HEK293 (cell line): ENCODE data around the gene APH1A.
A peak's percentile ranks its signal among the peaks of the same experiment; 100 is the strongest.

Experiments
- CTCF ChIA-PET: fragments of 350-600 bp; formaldehyde crosslinking; extraction: SDS; loops from one replicate; lab custom pipeline; 2021; ENCODE audit warnings: antibody characterized with exemption; lab: Yijun Ruan, JAX
- POLR2A ChIA-PET: fragments of 300-600 bp; formaldehyde crosslinking; extraction: SDS; loops from one replicate; lab custom pipeline; 2020; ENCODE audit warnings: antibody characterized with exemption, inconsistent platforms; lab: Yijun Ruan, JAX
- H3K27ac ChIP-seq: fragments of 200-500 bp; sonication (Bioruptor generic); 2 replicates; pipeline ENCODE4 v1.5.1; 2014; ENCODE audit warnings: low read depth, low read length, control low read depth, inconsistent platforms; ENCODE audit errors: extremely low read depth
- H3K36me3 ChIP-seq, 2 experiments: fragments of 200-500 bp in 1 of 2; sonication (Bioruptor generic) in 1 of 2; 1 replicate in 1 of 2; 2 replicates in 1 of 2; pipeline ENCODE4 v1.5.1; 2014 to 2017; ENCODE audit warnings: inconsistent platforms in 2 of 2, low read length in 2 of 2; ENCODE audit not compliant: control insufficient read depth in 2 of 2, insufficient read depth in 1 of 2
- H3K4me1 ChIP-seq: fragments of 200-500 bp; sonication (Bioruptor generic); 2 replicates; pipeline ENCODE4 v1.5.1; 2014; ENCODE audit warnings: mild to moderate bottlenecking, low read length, inconsistent platforms; ENCODE audit not compliant: control insufficient read depth, insufficient read depth
- H3K4me3 ChIP-seq: 2 replicates; pipeline ENCODE4 v1.5.1; 2011; ENCODE audit warnings: low read depth, mild to moderate bottlenecking, control low read depth, low read length, moderate library complexity
- H3K9me3 ChIP-seq: fragments of 200-500 bp; sonication (Bioruptor generic); 2 replicates; pipeline ENCODE4 v1.5.1; 2014; ENCODE audit warnings: low read depth, low read length, inconsistent platforms; ENCODE audit not compliant: control insufficient read depth, insufficient read depth
- BCL11B ChIP-seq: fragments of 450-650 bp; formaldehyde crosslinking; IDR thresholded peaks from 2 replicates; pipeline ENCODE4 v1.5.1; 2016; ENCODE audit warnings: low read depth, missing biosample characterization, missing genetic modification characterization
- KLF16 ChIP-seq: fragments of 450-650 bp; formaldehyde crosslinking; IDR thresholded peaks from 2 replicates; pipeline ENCODE4 v1.5.1; 2017; ENCODE audit warnings: missing biosample characterization, missing genetic modification characterization
- MEIS1 ChIP-seq: sonication (generic); formaldehyde crosslinking; IDR thresholded peaks from 2 replicates; pipeline ENCODE4 v1.8.1; 2022; ENCODE audit warnings: missing genetic modification reagents, mild to moderate bottlenecking, borderline replicate concordance
- PBX3 ChIP-seq: sonication (generic); formaldehyde crosslinking; IDR thresholded peaks from 2 replicates; pipeline ENCODE4 v1.8.1; 2022; ENCODE audit warnings: mild to moderate bottlenecking, moderate library complexity, missing genetic modification reagents
- PRDM2 ChIP-seq: fragments of 450-650 bp; formaldehyde crosslinking; IDR thresholded peaks from 2 replicates; pipeline ENCODE4 v1.5.1; 2016; ENCODE audit warnings: missing biosample characterization, missing genetic modification characterization, borderline replicate concordance
- SP7 ChIP-seq: fragments of 450-650 bp; formaldehyde crosslinking; IDR thresholded peaks from 2 replicates; pipeline ENCODE4 v1.5.1; 2016; ENCODE audit warnings: missing biosample characterization, missing genetic modification characterization
- TSHZ1 ChIP-seq: fragments of 450-650 bp; formaldehyde crosslinking; IDR thresholded peaks from 2 replicates; pipeline ENCODE4 v1.5.1; 2016; ENCODE audit warnings: missing biosample characterization, missing genetic modification characterization, borderline replicate concordance
- YY2 ChIP-seq: fragments of 450-650 bp; formaldehyde crosslinking; IDR thresholded peaks from 2 replicates; pipeline ENCODE4 v1.5.1; 2016; ENCODE audit warnings: missing biosample characterization, missing genetic modification characterization
- ZFP69B ChIP-seq: fragments of 450-650 bp; formaldehyde crosslinking; IDR thresholded peaks from 2 replicates; pipeline ENCODE4 v1.5.1; 2016; ENCODE audit warnings: missing biosample characterization, missing genetic modification characterization
- ZNF10 ChIP-seq: fragments of 450-650 bp; formaldehyde crosslinking; IDR thresholded peaks from 2 replicates; pipeline ENCODE4 v1.5.1; 2017; ENCODE audit warnings: missing biosample characterization, missing genetic modification characterization
- ZNF211 ChIP-seq: fragments of 450-650 bp; formaldehyde crosslinking; IDR thresholded peaks from 2 replicates; pipeline ENCODE4 v1.5.1; 2016; ENCODE audit warnings: low read depth, missing biosample characterization, missing genetic modification characterization
- ZNF302 ChIP-seq: fragments of 450-650 bp; formaldehyde crosslinking; IDR thresholded peaks from 2 replicates; pipeline ENCODE4 v1.5.1; 2016; ENCODE audit warnings: missing biosample characterization, missing genetic modification characterization, low read depth
- ZNF394 ChIP-seq: fragments of 450-650 bp; formaldehyde crosslinking; IDR thresholded peaks from 2 replicates; pipeline ENCODE4 v1.5.1; 2016; ENCODE audit warnings: missing biosample characterization, missing genetic modification characterization, mild to moderate bottlenecking, moderate library complexity, borderline replicate concordance
- ZNF707 ChIP-seq: fragments of 450-650 bp; formaldehyde crosslinking; IDR thresholded peaks from 2 replicates; pipeline ENCODE4 v1.5.1; 2016; ENCODE audit warnings: missing biosample characterization, missing genetic modification characterization
- TF ChIP-seq, protein P1 (sequence below): fragments of 450-650 bp; formaldehyde crosslinking; IDR thresholded peaks from 2 replicates; pipeline ENCODE4 v1.5.1; 2016; ENCODE audit warnings: missing biosample characterization, missing genetic modification characterization
- TF ChIP-seq, protein P2 (sequence below): fragments of 450-650 bp; IDR thresholded peaks from 2 replicates; pipeline ENCODE4 v1.5.1; 2018; ENCODE audit warnings: missing biosample characterization, mild to moderate bottlenecking, missing genetic modification characterization
- TF ChIP-seq, protein P3 (sequence below): fragments of 450-650 bp; formaldehyde crosslinking; IDR thresholded peaks from 2 replicates; pipeline ENCODE4 v1.5.1; 2016; ENCODE audit warnings: missing biosample characterization, missing genetic modification characterization

APH1A gene

DNA sequence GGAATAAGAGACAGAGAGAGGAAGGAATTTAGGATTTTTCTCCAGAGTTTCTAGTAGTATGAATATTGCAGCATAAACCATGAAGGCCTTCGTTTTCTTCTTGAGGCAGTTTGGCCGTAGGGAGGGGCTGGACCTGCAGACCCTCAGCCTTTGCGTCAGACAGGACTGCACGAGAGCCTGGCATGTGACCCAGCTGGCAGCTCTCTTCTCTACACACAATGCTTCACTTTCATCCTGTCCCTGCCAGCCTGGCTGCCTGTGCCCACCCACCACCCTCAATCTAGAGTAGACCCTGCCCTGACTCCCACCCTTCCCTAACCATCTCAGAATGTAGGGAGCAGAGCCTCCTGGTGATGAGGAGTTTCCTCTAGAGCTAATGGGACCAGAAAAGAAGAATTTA, 9.6 kb downstream of the APH1A start (continued):
- TF ChIP-seq, protein P1, sequence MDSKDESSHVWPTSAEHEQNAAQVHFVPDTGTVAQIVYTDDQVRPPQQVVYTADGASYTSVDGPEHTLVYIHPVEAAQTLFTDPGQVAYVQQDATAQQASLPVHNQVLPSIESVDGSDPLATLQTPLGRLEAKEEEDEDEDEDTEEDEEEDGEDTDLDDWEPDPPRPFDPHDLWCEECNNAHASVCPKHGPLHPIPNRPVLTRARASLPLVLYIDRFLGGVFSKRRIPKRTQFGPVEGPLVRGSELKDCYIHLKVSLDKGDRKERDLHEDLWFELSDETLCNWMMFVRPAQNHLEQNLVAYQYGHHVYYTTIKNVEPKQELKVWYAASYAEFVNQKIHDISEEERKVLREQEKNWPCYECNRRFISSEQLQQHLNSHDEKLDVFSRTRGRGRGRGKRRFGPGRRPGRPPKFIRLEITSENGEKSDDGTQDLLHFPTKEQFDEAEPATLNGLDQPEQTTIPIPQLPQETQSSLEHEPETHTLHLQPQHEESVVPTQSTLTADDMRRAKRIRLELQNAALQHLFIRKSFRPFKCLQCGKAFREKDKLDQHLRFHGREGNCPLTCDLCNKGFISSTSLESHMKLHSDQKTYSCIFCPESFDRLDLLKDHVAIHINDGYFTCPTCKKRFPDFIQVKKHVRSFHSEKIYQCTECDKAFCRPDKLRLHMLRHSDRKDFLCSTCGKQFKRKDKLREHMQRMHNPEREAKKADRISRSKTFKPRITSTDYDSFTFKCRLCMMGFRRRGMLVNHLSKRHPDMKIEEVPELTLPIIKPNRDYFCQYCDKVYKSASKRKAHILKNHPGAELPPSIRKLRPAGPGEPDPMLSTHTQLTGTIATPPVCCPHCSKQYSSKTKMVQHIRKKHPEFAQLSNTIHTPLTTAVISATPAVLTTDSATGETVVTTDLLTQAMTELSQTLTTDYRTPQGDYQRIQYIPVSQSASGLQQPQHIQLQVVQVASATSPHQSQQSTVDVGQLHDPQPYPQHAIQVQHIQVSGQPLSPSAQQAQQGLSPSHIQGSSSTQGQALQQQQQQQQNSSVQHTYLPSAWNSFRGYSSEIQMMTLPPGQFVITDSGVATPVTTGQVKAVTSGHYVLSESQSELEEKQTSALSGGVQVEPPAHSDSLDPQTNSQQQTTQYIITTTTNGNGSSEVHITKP (tag by site-specific recombination) = no peak
- TF ChIP-seq MEIS1 (no peak), BCL11B (tag by site-specific recombination) (no peak), PRDM2 (tag by site-specific recombination) (no peak), YY2 (tag by site-specific recombination) (no peak), PBX3 (no peak), ZNF302 (no peak), ZNF211 (no peak)
- TF ChIP-seq, protein P2, sequence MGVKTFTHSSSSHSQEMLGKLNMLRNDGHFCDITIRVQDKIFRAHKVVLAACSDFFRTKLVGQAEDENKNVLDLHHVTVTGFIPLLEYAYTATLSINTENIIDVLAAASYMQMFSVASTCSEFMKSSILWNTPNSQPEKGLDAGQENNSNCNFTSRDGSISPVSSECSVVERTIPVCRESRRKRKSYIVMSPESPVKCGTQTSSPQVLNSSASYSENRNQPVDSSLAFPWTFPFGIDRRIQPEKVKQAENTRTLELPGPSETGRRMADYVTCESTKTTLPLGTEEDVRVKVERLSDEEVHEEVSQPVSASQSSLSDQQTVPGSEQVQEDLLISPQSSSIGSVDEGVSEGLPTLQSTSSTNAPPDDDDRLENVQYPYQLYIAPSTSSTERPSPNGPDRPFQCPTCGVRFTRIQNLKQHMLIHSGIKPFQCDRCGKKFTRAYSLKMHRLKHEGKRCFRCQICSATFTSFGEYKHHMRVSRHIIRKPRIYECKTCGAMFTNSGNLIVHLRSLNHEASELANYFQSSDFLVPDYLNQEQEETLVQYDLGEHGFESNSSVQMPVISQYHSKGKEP (tag by site-specific recombination) = no peak

DNA sequence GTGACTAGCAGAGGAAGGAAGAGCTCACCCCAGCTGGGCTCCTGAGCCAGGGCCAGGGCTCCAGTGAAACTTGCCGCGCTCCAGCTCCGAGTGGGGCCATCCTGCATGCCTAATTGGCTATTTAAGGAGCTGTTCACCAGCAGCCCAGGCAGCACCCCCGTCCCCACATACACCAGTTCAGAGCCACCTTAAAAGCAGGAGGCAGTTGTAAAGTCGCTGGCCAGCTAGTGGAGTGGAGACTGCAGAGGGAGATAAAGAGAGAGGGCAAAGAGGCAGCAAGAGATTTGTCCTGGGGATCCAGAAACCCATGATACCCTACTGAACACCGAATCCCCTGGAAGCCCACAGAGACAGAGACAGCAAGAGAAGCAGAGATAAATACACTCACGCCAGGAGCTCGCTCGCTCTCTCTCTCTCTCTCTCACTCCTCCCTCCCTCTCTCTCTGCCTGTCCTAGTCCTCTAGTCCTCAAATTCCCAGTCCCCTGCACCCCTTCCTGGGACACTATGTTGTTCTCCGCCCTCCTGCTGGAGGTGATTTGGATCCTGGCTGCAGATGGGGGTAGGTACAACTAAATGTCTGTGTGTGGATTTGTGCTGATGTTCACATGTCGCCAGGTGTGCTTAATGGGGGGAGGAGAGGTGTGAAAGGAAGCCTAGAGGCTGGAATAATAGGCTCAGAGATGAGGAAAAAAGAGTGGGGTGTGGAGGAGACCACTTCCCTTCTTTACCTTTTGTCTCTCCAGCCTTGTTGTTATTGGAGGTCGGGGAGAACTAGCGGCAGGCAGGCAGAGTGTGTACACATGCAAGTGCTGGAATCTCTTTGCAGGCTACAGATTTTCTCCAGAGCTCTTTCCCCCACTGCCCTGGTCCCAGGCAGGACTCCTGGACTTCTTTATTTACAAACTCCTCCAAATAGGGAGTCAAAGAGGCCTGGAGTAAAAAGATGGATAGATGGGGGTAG, 10.9 kb downstream of the APH1A start, which contains the start of gene CA14:
TSS of gene CA14 (plus strand) at position 151 of the 962 bp plus-strand sequence. CDS start at position 506, 355 bp downstream.
- Histone ChIP-seq H3K4me1 (peaks cover 12% of the 10 kb centered on the region; the same call in 1 of the 2 replicates), H3K4me3 (no peak within 1 kb of the TSS), H3K36me3 (no peaks in the 10 kb centered on the region), H3K27ac (no peak within 1 kb of the TSS), H3K9me3 (no peaks in the 10 kb centered on the region)
- ChIA-PET POLR2A (interaction anchor here (0.6 to 2.5 kb wide), 4 partner anchors 11 to 743 kb away, joined by 3 to 6 read pairs (median 4); partner anchors contain the start of genes APH1A, C1orf54 and CIART), CTCF (interaction anchor here (6.3 kb wide), 1 partner anchor 23 kb away, joined by 101 read pairs; the partner anchor contains the start of gene CIART)
- TF ChIP-seq ZNF10 (tag by site-specific recombination) (no peak), ZFP69B (tag by site-specific recombination) (peak; percentile 51; the same call in 1 of the 2 replicates), ZNF707 (tag by site-specific recombination) (no peak), TSHZ1 (tag by site-specific recombination) (no peak), ZNF394 (tag by site-specific recombination) (no peak), SP7 (tag by site-specific recombination) (no peak), KLF16 (tag by site-specific recombination) (no peak)
- TF ChIP-seq, protein P3, sequence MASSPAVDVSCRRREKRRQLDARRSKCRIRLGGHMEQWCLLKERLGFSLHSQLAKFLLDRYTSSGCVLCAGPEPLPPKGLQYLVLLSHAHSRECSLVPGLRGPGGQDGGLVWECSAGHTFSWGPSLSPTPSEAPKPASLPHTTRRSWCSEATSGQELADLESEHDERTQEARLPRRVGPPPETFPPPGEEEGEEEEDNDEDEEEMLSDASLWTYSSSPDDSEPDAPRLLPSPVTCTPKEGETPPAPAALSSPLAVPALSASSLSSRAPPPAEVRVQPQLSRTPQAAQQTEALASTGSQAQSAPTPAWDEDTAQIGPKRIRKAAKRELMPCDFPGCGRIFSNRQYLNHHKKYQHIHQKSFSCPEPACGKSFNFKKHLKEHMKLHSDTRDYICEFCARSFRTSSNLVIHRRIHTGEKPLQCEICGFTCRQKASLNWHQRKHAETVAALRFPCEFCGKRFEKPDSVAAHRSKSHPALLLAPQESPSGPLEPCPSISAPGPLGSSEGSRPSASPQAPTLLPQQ (tag by site-specific recombination) = peak; percentile 70
